HTR-8/SVneo (cell line): ENCODE results near the gene SELENOK.
A peak's percentile ranks its signal among the peaks of the same experiment; 100 is the strongest.

Experiments
- DNase-seq: peaks from one replicate; pipeline ENCODE4 v3.0.0; 2011; ENCODE audit warnings: low spot score, mixed read lengths; ENCODE audit not compliant: insufficient read length
- FAIRE-seq: peaks from 2 replicates; lab custom pipeline; 2011; peaks lifted over from hg19 to GRCh38; lab: Jason Lieb, UNC

The SELENOK gene

DNA sequence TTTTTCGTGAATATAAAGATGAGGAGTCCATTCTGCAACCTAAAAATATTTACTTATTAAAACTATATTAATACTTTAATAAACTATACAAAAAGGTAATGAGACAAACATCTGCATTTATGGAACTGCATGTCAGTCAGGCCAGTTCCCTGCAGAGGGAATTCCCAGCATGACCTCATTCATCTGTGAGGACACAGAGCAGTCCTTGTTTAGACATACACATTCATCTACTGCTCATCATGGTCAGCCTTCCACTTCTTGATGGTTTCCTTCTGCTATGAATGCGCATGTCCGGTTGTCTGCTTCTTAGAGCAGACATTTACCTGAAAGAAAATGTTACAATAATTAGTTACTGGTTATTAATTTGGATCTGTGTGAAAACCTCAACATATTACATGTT is 6.4 kb downstream of the SELENOK start:
- FAIRE-seq (no peak), DNase-seq (no peak)

DNA sequence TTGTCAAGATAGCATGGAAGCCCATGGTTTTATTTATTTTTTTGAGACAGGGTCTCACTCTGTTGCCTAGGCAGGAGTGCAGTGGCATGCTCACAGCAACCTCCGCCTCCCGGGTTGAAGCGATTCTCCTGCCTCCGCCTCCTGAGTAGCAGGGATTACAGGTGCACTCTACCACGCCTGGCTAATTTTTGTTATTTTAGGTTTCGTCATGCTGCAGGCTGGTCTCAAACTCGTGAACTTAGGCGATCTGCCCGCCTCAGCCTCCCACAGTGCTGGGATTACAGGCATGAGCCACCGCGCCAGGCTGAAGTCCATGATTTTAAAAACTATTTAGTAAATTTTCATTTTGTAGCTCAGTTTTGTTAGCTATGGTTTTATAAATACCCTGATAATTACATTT is 7.0 kb downstream of the SELENOK start:
- FAIRE-seq (no peak), DNase-seq (no peak)

DNA sequence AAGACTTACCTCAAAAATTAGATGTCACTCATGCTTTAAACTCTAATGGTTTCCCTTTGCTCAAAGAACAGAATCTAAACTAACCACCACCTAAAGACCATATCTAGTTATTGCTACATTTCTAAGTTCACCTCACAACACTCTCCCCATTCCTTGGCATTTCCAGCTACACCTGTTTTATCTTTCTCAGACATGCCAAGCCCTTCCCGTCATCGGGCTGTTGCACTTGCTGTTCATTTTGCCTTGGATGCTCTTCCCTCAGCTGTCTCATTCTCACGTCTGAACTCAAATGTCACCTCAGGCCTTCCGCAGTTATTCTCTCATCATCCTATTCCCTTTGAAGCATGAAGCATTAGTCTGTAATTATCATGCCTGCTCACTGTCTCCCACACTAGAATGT is 8.7 kb downstream of the SELENOK start:
- DNase-seq (no peak), FAIRE-seq (no peak)

DNA sequence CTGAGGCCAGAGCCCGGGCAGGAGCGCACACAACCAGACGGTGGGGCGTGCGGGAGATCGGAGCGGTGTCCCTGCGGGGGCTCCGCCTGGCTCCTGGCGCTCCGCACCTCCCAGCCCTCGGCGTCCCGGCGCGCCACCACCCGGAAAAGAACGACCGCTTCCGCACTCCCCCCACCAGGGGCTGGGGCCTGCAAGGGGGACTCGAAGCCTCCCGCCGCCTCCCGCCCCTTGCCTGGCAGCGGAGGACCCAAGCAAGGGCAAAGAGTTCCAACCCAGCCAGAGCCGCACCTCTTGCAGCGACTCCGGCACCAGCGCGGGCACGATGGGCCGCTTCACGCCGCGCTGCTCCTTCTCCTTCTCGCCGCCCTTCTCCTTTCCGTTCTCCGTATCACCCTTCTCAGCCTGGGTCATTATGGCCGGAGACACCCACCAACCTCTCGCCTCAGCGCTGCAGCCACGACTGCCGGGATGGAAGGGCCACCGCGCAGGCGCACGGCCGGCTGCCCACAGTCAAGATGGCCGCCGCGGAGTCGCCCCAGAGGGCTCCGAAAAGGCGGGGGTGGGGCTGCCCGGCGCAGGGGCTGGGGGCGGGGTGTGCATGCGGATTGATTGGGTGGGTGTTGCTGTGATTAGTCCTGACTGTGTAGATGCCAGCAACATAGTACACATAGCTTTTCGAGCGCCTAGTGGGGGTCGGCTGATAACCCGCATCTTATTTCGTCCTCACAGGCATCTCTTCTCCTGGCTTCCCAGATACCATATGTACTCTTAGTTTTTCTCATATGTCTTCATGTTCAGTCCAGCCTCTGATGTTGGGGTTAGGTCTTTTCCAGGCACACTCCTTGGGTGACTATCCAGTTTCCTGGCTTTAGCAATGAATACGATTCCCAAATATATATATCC is 9.7 kb downstream of the SELENOK start, which contains the start of gene ACTR8:
Gene ACTR8, minus strand, starts transcription at position 462 of the 903 bp plus-strand sequence. Its CDS starts 51 bp downstream, at position 411.
- FAIRE-seq (peak; percentile 70), DNase-seq (peak; percentile 84)

DNA sequence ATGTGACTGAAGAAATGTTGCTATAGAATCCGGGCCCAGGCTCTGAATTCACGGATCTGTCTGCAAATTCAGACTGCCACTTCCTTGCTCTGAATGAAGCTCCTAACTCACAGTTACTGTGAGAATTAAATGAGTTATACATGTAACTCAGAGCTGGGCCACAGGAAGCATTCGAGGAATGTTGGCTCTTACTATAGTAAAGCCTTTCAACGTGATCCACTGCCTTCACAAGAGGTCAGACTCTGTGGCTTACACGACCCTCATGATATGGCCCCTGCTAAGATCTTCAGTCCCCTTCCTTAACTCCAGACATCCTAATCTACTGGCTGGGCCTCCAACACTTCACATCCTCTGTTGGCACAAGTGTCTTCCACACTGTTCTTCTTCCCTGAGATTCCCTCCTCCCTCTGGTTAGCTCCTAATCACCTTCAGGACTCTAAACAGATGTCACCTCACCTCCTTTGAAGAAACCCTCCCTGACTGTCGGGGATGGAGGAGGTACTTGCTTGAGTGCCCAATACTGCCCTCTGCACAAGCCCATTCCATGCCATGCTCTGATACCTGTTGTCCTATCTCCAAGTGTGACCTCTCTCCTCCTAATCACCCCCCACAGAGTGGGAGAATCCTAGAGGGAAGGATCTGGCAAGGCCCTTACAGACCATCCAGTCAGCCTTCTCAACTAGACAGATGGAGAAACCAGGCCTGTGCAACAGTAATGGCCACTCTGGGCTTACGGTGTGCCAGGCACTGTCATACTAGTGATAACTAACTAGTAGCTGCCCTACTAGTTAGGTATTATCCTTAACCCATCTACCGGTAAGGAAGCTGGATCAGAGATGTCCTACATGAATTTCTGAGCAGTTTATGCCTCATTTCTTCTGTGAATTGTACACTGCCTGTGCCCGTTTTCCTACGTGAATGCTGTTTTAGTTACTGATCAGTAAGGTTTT is 11.0 kb downstream of the SELENOK start:
- FAIRE-seq (no peak), DNase-seq (no peak)

DNA sequence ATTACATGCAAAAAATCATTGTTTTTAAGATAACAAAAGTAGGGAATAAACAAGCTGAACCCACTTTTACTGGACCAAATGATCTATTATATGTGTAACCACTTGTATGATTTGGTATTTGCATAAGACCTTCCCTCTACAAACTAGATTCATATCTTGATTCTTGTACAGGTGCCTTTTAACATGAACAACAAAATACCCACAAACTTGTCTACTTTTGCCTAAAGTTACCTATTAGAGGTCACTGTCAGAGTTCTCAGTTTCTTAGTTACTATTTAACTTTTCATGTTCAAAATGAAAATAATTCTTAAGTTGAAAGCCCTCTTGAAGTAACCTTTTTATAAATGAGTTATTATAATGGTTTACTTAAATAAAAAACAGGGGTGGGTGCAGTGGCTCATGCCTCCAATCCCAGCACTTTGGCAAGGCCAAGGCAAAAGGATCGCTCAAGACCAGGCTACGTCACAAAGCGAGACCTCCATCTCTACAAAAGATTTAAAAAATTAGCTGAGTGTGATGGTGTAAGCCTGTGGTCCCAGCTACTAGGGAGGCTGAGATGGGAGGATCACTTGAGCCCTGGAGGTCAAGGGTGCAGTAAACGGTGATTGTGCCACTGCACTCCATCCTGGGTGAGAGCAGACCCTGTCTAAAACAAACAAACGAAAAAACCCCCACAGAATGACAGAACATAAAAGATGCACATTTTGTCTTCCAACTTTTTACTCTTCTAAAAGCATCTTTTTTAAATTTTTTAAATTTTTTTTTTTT is 25.7 kb downstream of the SELENOK start:
- DNase-seq = no peak
- FAIRE-seq = no peak

DNA sequence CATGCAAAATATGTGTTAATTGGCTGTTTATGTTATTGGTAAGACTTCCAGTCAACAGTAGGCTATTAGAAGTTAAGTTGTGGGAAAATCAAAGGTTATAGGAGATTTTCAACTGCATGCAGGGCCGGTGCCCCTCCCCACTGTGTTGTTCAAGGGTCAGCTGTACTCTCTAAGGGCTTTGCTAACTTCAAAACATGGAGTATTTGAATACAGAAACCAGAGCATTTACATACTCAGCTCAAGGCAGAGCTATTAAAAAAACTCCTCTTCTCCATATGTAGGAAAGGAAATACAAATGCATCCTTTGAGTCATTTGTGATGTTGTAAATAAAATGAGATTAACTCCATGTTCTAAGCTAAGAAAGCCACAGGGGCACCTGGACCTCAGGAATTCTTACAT is 28.5 kb downstream of the SELENOK start:
- DNase-seq = no peak
- FAIRE-seq = no peak

DNA sequence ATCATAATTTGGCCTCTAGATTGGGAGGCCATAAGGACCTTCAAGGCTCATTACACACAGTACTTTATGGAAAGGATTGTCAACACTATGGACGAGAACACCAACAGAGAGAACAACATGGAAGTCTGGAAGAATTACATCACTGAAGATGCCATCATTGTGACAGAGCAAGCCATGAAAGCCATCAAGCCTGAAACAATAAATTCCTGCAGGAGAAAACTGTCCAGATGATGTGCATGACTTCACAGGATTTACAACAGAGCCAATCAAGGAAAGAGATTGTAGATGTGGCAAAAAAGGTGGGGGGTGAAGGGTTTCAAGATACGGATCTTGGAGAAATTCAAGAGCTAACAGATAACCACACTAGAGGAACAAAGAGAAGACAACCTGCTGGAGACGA is 29.4 kb downstream of the SELENOK start:
- FAIRE-seq (no peak), DNase-seq (no peak)

DNA sequence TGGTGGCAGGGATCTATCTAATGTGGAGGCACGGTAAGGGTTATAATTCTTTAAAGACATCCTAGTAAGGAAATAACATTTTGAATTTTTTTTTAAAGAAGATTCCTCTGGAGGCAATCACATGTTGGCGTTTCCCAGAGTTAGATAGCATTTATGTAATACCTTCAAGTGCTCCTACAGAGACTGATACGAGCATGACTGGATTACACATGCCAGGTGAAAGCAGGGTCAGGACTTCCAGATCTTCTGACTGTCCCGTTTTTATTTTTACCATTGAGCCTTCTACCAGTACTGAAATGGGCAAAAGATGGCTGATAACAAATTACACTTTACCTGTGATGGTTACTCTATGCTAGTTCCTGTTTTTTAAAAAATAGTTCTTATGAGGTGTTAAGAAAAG is 31.5 kb downstream of the SELENOK start:
- DNase-seq = no peak
- FAIRE-seq = no peak

DNA sequence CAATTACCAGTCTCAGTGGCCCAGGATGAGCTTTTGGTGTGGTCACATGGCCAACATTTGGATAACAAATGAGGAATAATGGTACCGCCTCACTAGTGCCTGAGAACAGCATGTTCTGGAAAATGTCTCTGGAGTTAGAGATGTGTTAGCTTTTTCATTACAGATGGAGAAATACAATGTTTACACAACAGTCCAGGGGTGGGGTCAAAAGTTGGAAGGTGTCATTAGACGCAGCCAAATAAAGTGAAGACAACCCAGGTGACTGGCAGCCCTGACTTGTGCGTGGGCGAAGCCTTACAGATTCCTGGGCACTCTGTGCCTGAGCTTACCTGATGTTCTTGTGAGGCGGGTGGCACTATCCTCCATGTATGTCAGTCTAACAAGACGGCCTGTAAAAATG is 32.5 kb downstream of the SELENOK start:
- FAIRE-seq = no peak
- no peak for DNase-seq

DNA sequence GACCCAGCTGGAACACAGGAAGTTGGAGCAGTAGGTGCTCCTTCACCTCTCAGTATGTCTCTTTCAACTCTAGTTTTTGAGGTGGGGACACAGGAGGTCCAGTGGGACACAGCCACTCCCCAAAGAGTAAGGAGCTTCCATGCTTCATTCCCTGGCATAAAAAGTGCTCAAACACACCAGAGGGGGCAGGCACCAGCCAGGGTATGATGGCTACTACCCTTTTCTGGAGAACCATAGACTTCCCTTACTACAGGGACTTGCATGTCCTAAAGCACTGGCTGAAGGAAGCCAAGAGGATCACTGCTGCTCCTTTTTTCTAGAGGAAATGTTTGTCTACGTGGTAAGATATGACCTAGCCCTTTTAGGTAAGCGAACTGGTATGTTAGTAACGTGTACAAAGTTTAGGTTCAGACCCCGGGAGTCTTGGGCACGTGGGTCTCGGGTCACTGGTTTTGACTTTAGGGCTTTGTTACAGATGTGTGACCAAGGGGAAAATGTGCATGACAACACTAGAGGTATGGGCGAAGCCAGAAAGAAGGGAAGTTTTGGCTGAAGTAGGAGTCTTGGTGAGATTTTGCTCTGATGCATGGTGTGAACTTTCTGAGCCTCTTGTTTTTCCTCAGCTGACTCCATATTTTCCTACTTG is 33.4 kb downstream of the SELENOK start:
- DNase-seq (no peak), FAIRE-seq (no peak)

DNA sequence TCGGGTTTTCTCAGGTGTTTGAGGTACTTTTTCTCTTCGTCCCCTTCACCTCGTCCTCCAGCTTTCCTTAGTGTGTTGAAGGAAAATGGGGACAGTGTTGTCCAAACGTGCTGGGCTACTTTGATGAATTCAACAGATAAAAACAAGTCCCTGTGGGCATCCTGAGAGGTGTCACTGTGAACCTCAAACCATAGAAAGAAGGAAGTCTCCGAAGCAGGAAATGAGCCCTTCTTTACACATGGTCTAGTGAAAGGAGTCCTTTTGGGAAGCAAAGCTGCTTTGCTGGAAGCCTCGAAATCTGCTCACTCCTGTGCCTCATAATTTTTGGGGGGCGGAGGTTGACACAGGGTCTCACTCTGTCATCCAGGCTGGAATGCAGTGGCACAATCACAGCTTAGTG is 34.7 kb downstream of the SELENOK start:
- DNase-seq (no peak), FAIRE-seq (no peak)

DNA sequence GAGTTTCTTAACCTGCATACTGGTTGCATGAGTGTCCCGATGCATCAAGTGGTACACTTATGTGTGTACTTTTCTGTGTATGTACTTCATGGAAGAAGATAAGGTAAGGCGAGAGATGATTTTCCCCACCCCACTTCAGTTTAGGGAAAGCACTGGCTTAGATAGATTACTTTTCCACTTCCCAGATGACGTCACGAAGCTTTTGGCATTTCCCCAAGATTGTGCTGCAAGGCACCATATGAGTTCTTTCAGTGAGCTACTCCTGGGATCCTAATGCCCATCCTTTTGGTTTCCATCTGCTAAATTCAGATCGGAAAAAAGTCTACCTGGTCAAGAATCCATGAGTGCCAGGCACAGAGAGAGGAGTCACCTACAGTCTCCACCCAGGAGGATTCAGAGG is 40.8 kb downstream of the SELENOK start:
- no peak for FAIRE-seq

DNA sequence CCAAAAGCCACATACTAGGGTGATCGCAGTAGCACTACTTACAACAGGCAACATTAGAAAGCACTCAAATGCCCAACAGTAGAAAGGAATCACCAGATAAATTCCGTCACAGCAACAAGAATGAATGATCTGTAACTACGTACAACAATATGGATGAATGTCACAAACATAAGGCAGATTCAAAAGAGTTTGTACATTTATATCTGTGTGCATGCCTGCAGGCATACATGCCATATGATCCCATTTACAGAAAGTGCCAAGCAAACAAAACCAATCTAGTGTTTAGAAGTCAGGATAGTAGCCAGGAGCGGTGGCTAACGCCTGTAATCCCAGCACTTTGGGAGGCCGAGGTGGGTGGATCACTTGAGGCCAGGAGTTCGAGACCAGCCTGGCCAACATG is 41.7 kb downstream of the SELENOK start:
- FAIRE-seq (no peak), DNase-seq (no peak)

More for the DNA sequence above, 40.8 kb downstream of the SELENOK start:
- no peak for DNase-seq

DNA sequence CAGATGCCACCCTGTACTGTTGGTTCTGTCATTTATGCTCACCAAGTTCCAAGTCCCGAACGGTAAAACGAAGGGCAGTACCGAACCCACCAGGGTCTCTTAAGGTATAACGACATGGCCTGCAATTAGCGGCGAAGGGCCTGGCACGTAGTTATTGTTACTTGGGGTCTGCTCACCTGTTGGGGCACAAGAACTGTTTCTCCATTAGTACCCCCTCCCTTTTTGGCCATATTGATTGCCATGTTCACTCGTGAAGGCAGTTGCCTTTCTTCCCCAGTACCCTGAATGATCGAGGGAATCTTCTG is 44.9 kb downstream of the SELENOK start:
- DNase-seq (no peak), FAIRE-seq (no peak)

DNA sequence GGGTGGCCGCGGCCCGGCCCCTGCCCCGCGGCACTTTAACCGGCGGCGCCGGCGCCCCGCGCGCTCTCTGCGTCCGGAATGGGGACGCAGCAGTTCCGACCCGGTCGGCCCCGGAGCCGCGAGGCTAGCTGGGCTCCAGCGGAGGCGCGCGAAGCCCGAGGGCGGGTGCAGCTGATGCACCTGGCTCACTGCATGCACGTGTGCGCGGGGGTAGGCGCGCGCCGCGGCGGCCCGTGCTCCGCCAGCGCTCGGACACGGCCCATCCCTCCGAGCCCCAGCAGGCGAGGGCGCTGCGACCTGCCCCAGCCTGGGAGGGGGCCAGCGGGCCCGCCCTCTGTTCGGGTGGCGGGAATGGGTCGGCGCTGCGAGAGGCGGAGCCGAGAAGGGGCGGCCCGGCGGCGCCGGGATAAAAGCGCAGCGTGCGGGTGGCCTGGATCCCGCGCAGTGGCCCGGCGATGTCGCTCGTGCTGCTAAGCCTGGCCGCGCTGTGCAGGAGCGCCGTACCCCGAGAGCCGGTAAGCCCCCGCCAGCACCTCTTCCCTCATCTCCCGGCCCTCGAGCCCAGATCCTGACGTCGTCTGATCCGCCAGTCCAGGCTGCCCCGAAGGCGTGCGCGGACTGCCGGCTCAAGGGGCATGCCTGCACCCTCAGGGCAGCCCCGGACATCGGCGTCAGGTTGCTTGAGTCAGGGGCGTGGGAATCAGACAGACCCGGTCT is 45.4 kb downstream of the SELENOK start, which contains the start of the genes CHDH and IL17RB:
Gene CHDH, minus strand, starts transcription at position 286 of the 717 bp plus-strand sequence. CDS start 22,411 bp downstream, outside the sequence.
Gene IL17RB, plus strand, starts transcription at position 435 of the 717 bp plus-strand sequence. Its CDS starts 21 bp downstream, at position 456.
- no peak for FAIRE-seq
- peak; percentile 48 for DNase-seq

DNA sequence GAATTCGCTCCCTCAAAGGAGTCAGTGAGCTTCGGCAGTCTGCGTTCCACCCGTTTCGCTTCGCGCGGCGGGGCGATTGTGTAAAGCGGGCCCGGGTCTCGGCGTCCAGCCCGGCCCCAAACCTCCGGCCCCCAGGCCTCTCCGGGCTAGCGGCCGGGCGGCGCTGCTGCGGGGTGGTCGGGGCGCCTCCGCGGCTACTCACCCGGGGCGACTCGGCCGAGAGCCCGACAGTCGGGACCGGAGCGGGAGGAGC is 45.9 kb downstream of the SELENOK start:
- FAIRE-seq = no peak
- no peak for DNase-seq

DNA sequence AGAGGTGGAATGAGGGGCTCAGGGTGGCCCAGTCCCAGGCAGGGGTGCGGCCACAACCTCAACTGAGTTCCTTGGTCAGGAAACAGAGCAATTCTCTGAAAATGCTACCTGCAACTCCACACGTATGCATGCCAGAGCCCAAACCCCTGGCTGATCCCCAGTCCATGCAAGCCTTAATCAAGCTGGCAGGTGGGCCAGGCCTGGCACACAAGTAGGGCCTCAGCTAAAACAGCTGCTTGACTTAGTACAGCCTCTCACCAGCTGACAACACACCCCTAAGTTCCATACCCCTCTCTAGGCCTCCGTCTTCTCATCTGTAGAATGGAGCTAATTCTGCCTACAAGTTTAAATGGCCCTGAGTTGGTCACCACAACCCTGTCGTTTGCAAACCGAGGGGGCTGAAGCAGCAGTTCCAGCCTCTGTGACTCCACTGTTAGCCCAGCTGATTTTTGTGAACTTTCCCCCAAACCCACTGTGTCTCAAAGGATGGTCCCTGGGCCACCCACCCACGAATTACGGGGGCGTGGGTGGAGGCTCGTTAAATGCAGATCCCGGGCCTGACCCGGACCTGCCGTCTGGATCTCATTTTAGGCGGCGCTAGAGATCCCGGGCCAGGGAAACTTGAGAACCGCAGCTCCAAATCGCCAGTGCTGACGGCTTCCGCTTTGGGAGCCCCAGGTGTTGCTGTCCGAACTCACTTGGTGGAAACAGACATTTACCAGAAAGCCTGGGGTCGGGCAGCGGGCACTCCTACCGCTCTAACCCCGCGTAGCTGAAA is 46.4 kb downstream of the SELENOK start:
- FAIRE-seq = no peak
- DNase-seq = peak; percentile 57
